Endodermal cell (in vitro differentiated cells): ENCODE measurements around the gene SH3BP5. TPM values are rescaled to one million over a fixed set of nuclear protein-coding genes. Genes with fewer than 3 reads are reported as not detected.

Source experiments
- DNase-seq: peaks from one replicate; pipeline ENCODE4 v3.0.0-alpha.2; 2017
- H3K27ac ChIP-seq: 2 replicates; pipeline ENCODE4 v1.5.1; 2013; ENCODE audit warnings: mild to moderate bottlenecking, low read depth, low read length, moderate library complexity
- H3K27me3 ChIP-seq: 2 replicates; pipeline ENCODE4 v1.6.1; 2013; ENCODE audit warnings: mild to moderate bottlenecking, low read length, moderate library complexity; ENCODE audit not compliant: insufficient read depth, control insufficient read depth, poor library complexity, severe bottlenecking
- H3K36me3 ChIP-seq: 2 replicates; pipeline ENCODE4 v1.7.0; 2013; ENCODE audit warnings: mild to moderate bottlenecking, low read length, moderate library complexity; ENCODE audit not compliant: control insufficient read depth, insufficient read depth
- H3K4me1 ChIP-seq: one replicate; pipeline ENCODE4 v1.7.0; 2013; ENCODE audit warnings: low read length; ENCODE audit not compliant: control insufficient read depth, insufficient read depth
- H3K4me3 ChIP-seq: 2 replicates; pipeline ENCODE4 v1.5.1; 2013; ENCODE audit warnings: mild to moderate bottlenecking, low read length, moderate library complexity
- H3K9ac ChIP-seq: 2 replicates; pipeline ENCODE4 v1.6.1; 2013; ENCODE audit warnings: mild to moderate bottlenecking, low read length, moderate library complexity; ENCODE audit not compliant: poor library complexity, severe bottlenecking; ENCODE audit errors: extremely low read depth
- H3K9me3 ChIP-seq: 2 replicates; pipeline ENCODE4 v1.6.1; 2013; ENCODE audit warnings: mild to moderate bottlenecking, low read length, moderate library complexity; ENCODE audit not compliant: control insufficient read depth
- H3K27ac Mint-ChIP-seq: 2 replicates; pipeline ENCODE4 v1.8.0; 2020; ENCODE audit warnings: mixed read lengths
- H3K27me3 Mint-ChIP-seq: 2 replicates; pipeline ENCODE4 v1.8.0; 2021; ENCODE audit warnings: mild to moderate bottlenecking, mixed read lengths; ENCODE audit not compliant: insufficient read depth
- H3K36me3 Mint-ChIP-seq: 2 replicates; pipeline ENCODE4 v1.8.0; 2020; ENCODE audit warnings: low read depth, mixed read lengths
- H3K4me1 Mint-ChIP-seq: 2 replicates; pipeline ENCODE4 v1.8.0; 2020; ENCODE audit warnings: mixed read lengths
- H3K4me3 Mint-ChIP-seq: 2 replicates; pipeline ENCODE4 v1.8.0; 2020; ENCODE audit warnings: mild to moderate bottlenecking, moderate library complexity, mixed read lengths
- H3K9me3 Mint-ChIP-seq: 2 replicates; pipeline ENCODE4 v1.8.0; 2020; ENCODE audit warnings: mild to moderate bottlenecking, mixed read lengths
- WGBS, 2 experiments: methylation state at CpG; one replicate each; pipeline versions ENCODE4 v1.1.5 to v1.1.7; 2013; ENCODE audit warnings: missing lambda C conversion rate in 2 of 2, mixed read lengths in 1 of 2; ENCODE audit not compliant: insufficient coverage in 1 of 2, insufficient read length in 1 of 2; 5-methylcytosine and 5-hydroxymethylcytosine counted together
- total RNA-seq, 2 donors: library from RNA; stranded (reverse); fragmentation: NEBNext Ultra II Directional in 1 of 2; extraction: Animal tissue kit (Norgen Biotek cat#: 25700) in 1 of 2; gene quantifications; 2 replicates in 1 of 2; 3 replicates in 1 of 2; pipeline ENCODE4 v1.2.1, GENCODE V29; 2021
- TF ChIP-seq, protein P1 (sequence below): fragments of 200-600 bp; sonication (generic); conservative IDR thresholded peaks from 2 replicates; pipeline ENCODE4 v1.5.0; 2021; ENCODE audit warnings: antibody characterized with exemption, mild to moderate bottlenecking

Gene SH3BP5
- total RNA-seq, 2 donors from 2014 or later = 25.8 to 30.3 TPM

DNA sequence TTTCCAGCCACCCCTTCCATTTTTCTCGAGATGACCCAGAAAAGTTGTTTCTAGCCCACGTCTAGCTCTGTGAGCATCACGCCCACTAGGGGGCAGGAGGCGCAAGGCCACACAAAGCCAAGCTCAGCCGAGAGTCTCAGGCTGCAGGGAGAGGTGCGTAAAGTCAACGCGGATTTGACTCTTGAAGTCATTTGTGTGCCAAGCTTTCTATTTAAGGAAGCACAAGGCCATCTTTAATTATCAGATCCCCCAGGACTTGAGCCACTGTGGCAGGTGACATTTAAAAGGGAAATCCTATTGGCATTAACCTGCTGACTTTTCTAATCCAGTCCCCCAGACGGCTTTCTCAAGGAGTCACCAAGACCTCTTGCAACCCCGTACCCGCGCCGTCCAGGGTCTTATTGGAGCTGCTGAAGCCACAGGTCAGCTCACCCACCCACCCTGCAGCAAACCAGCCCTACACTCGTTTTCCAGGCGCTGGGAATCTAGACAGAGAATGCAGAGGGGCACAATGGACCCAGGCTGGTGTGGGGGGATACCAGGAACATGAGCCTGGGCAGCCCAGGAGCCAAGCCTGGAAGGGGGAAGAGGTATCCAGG, 64.3 kb downstream of the SH3BP5 start:
- TF ChIP-seq, protein P1, sequence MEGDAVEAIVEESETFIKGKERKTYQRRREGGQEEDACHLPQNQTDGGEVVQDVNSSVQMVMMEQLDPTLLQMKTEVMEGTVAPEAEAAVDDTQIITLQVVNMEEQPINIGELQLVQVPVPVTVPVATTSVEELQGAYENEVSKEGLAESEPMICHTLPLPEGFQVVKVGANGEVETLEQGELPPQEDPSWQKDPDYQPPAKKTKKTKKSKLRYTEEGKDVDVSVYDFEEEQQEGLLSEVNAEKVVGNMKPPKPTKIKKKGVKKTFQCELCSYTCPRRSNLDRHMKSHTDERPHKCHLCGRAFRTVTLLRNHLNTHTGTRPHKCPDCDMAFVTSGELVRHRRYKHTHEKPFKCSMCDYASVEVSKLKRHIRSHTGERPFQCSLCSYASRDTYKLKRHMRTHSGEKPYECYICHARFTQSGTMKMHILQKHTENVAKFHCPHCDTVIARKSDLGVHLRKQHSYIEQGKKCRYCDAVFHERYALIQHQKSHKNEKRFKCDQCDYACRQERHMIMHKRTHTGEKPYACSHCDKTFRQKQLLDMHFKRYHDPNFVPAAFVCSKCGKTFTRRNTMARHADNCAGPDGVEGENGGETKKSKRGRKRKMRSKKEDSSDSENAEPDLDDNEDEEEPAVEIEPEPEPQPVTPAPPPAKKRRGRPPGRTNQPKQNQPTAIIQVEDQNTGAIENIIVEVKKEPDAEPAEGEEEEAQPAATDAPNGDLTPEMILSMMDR = peak; percentile 97
- H3K9ac ChIP-seq = no peak overlapping the region

DNA sequence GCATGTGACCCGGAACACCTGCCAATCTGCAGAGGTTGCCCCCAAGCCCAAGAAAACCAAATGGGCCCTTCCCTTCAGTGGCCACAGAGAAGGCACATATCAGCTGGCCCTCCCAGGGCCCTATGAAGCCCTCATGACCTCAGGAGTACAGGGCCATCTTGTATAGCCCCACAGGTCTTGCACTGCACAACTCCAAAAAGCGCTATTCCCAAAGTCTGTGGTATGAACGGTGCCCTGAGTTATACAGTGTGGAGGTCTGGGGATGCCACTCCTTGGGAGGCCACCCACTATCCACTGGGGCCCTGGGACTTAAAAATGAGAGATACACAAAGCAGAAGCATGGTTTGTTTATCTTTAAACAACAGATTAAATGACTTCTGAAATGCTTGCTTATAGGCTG, 64.9 kb downstream of the SH3BP5 start:
- Histone ChIP-seq H3K9ac (no peak overlapping the region), H3K9me3 (no peaks in the 10 kb centered on the region), H3K4me1 (no peaks in the 10 kb centered on the region), H3K27ac (no peak overlapping the region), H3K36me3 (peaks cover 28% of the 10 kb centered on the region), H3K27me3 (no peaks in the 10 kb centered on the region), H3K4me3 (no peak overlapping the region)
- H3K9me3 Mint-ChIP-seq = no peaks in the 10 kb centered on the region
- peaks cover 2% of the 10 kb centered on the region for H3K36me3 Mint-ChIP-seq
- 95 to 100% methylated on average over 3 of the region's 3 CpGs for WGBS, 2 experiments
- no peak overlapping the region for H3K4me3 Mint-ChIP-seq
- H3K27ac Mint-ChIP-seq = no peak overlapping the region
- H3K27me3 Mint-ChIP-seq = no peaks in the 10 kb centered on the region
- TF ChIP-seq, protein P1 = no peak
- peaks cover 10% of the 10 kb centered on the region for H3K4me1 Mint-ChIP-seq
- no peak for DNase-seq

More for the DNA sequence above, 64.3 kb downstream of the SH3BP5 start:
- Histone ChIP-seq H3K27ac (no peak overlapping the region), H3K27me3 (no peaks in the 10 kb centered on the region), H3K4me1 (no peaks in the 10 kb centered on the region), H3K4me3 (no peak overlapping the region), H3K9me3 (no peaks in the 10 kb centered on the region), H3K36me3 (peaks cover 28% of the 10 kb centered on the region)
- H3K4me3 Mint-ChIP-seq = no peak overlapping the region
- WGBS, 2 experiments = 33 to 48% methylated on average over 13 to 15 of the region's 15 CpGs
- no peaks in the 10 kb centered on the region for H3K9me3 Mint-ChIP-seq
- H3K27me3 Mint-ChIP-seq = no peaks in the 10 kb centered on the region
- H3K4me1 Mint-ChIP-seq = peaks cover 11% of the 10 kb centered on the region
- peaks cover under 1% of the 10 kb centered on the region for H3K36me3 Mint-ChIP-seq
- peak; percentile 94 for DNase-seq
- no peak overlapping the region for H3K27ac Mint-ChIP-seq

DNA sequence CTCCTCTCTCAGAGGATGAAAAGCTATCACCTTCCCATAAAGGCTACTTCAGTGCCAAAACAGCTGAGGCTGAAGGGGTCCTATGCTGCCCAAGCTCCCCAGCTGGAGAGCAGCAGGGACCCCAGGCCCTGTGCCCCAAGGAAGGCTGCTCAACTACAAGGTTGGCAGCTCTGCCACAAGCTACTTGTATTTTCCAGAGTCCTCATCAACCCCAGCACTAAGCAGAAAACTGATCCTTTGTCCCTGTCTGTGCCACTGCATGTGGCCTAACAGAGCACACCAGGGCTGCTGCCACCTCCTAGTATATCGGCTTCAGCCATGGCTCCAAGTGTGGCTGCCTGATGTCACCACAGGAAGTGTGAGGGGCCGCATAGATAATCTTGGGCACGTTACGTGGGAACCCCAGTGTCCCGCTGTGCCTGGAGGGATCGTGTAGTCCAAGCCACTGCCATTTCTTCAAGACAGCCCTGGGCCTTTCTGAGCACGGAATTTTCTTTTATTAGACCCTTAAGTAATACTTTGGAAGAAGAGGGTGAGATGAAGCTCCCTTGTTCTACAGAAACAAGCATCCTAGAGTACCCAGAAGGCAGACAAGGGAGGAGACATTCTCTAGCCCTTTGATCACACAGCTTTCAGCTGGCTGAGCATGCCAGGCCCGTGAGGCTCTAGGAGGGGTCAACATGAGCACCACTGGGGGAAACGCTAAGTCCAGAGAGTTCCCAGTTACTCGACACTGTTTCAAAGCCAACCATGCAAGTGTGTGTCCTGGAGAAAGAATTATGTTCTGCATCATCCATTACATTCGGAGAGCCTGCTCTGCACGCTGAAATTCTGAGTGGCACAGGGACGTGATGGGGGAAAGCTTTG, 65.6 kb downstream of the SH3BP5 start:
- WGBS, 2 experiments = 93 to 96% methylated on average over 7 to 13 of the region's 13 CpGs
- TF ChIP-seq, protein P1 = no peak
- Mint-ChIP-seq H3K4me3 (no peak overlapping the region), H3K27me3 (no peaks in the 10 kb centered on the region), H3K9me3 (no peaks in the 10 kb centered on the region), H3K4me1 (peaks cover 10% of the 10 kb centered on the region), H3K36me3 (peaks cover 6% of the 10 kb centered on the region), H3K27ac (no peak overlapping the region)
- H3K27ac ChIP-seq = no peak overlapping the region
- peaks cover 31% of the 10 kb centered on the region for H3K36me3 ChIP-seq
- H3K4me1 ChIP-seq = no peaks in the 10 kb centered on the region
- H3K9ac ChIP-seq = no peak overlapping the region
- no peaks in the 10 kb centered on the region for H3K9me3 ChIP-seq
- no peak for DNase-seq
- no peaks in the 10 kb centered on the region for H3K27me3 ChIP-seq
- H3K4me3 ChIP-seq = no peak overlapping the region
